ENCODE measurements around the gene GMEB1.
"Not testable (repeated sequence)": the region's sequence is repeated elsewhere in the genome, so short reads cannot be mapped to it uniquely, and the experiment has no call there.

The GMEB1 gene

DNA sequence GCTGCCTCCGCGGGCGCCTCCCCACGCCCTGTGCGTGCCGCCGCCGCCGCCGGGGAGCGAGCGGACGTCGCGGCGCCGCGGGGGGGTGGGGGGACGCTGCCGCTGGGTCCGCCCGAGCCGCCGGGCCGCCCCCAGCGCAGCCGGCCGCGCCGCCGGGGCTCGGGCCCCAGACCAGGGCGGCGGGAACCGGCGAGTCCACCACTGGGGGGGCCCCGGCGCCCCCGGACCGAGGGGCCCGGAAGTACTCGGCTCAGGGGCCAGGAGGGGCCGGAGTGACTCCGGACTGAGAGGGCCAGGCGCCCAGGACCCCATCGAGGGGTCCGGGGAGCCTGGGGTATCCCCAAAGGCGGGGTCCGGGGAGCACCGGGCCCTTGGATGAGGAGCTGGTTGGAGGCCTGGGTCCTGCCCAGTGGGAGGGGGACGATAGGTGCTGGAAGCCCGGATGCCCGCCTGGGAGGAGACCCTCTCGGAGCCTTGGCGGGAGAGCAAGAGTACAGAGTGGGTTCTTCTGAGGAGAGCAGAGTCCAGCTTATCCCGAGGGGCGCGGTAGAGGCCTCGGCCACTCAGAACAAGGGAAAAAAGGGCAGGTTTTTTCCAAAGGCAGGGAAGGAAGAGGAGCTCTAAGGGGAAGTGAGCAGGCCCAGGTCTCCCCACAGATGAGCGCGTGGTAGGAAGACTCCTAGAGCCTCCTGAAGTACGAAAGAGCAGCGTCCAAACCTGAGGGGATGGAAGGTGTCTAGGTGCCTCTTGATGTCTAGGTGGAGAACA lies 556 bp downstream of the GMEB1 start:
- intact Hi-C loops (cut with DNase I; ENCODE audit: low total_unique reads): no loop called here
- Histone ChIP-seq H3K36me3 (no peaks in the 10 kb centered on the region), H3K27ac (peak overlapping the region; percentile 100), H3K27me3 (no peaks in the 10 kb centered on the region), H3K4me1 (peaks cover 0 to 25% (median 7%) of the 10 kb centered on the region in 4 donors), H3K9me3 (no peaks in the 10 kb centered on the region), H3K4me3 (peak overlapping the region; percentile 100)
- TF ChIP-seq, protein P1, sequence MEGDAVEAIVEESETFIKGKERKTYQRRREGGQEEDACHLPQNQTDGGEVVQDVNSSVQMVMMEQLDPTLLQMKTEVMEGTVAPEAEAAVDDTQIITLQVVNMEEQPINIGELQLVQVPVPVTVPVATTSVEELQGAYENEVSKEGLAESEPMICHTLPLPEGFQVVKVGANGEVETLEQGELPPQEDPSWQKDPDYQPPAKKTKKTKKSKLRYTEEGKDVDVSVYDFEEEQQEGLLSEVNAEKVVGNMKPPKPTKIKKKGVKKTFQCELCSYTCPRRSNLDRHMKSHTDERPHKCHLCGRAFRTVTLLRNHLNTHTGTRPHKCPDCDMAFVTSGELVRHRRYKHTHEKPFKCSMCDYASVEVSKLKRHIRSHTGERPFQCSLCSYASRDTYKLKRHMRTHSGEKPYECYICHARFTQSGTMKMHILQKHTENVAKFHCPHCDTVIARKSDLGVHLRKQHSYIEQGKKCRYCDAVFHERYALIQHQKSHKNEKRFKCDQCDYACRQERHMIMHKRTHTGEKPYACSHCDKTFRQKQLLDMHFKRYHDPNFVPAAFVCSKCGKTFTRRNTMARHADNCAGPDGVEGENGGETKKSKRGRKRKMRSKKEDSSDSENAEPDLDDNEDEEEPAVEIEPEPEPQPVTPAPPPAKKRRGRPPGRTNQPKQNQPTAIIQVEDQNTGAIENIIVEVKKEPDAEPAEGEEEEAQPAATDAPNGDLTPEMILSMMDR (IDR thresholded peaks at IDR 0.05): no peak
- DNase-seq: peak; percentile 29 to 74

DNA sequence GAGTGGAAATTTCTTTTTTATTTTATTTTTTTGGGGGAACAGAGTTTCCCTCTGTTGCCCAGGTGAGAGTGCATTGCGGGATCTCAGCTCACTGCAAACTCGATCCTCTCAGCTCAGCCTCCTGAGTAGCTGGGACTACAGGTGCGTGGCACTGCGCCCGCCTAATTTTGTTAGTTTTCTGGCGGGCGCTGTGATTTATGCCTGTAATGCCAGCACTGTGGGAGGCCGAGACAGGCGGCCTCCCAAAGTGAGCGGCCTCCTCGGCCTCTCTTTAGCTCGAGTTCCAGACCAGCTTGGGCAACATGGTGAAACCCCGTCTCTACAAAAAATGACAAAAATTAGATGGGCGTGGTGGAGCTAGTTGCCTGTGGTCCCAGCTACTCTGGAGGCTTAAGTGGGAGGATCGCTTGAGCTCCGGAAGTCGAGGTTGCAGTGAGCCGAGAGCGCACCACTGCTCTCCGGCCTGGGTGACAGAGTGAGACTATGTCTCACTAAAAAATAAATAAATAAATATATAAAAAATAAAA lies 2.7 kb downstream of the GMEB1 start:
- no peak for DNase-seq
- Histone ChIP-seq H3K27ac (no peak overlapping the region), H3K4me3 (no peak overlapping the region), H3K9me3 (no peaks in the 10 kb centered on the region), H3K4me1 (peaks cover 0 to 25% (median 7%) of the 10 kb centered on the region in 4 donors), H3K36me3 (no peaks in the 10 kb centered on the region), H3K27me3 (no peaks in the 10 kb centered on the region)
- intact Hi-C loops (cut with DNase I; ENCODE audit: low total_unique reads): no loop called here
- TF ChIP-seq, protein P1 (IDR thresholded peaks at IDR 0.05): no peak

DNA sequence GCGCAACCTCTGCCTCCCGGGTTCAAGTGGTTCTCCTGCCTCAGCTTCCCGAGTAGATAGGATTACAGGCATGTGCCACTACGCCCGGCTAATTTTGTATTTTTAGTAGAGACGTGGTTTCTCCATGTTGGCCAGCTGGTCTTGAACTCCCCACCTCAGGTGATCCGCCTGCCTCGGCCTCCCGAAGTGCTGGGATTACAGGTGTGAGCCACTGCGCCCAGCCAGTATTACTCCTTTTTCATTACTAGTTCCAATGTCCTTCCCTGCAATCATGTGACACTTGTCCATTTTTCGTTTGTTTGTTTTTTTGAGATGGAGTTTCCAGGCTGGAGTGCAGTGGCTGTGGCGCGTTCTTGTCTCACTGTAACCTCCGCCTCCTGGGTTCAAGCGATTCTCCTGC lies 4.4 kb downstream of the GMEB1 start:
- H3K27ac ChIP-seq: not testable (repeated sequence)

DNA sequence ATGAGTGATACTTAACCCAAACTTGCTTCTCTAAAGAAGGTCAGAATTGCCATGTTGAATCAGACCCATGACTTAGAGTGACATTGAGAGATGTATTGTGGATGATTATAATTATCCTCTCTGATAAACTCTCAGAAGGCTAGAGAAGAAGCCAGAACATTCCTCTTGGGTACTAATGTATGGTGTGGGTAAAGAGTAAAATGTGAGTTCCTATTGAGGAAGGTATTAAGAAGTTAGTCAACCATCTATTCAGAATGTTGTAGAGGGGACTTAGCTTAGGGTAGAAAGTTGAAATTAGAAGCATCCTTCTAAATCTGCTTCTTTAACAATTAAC lies 7.3 kb downstream of the GMEB1 start:
- TF ChIP-seq, protein P1 (IDR thresholded peaks at IDR 0.05): no peak
- Histone ChIP-seq H3K9me3 (no peaks in the 10 kb centered on the region), H3K27ac (no peak overlapping the region), H3K4me3 (no peak overlapping the region), H3K36me3 (peaks cover 0 to 3% (median under 1%) of the 10 kb centered on the region in 3 donors), H3K27me3 (no peaks in the 10 kb centered on the region), H3K4me1 (no peaks in the 10 kb centered on the region)
- DNase-seq: no peak
- intact Hi-C loops (cut with DNase I; ENCODE audit: low total_unique reads): no loop called here

More for the DNA sequence above, 4.4 kb downstream of the GMEB1 start:
- H3K4me3 ChIP-seq; H3K9me3 ChIP-seq; H3K27me3 ChIP-seq; intact Hi-C loops (cut with DNase I; ENCODE audit: low total_unique reads); DNase-seq; H3K36me3 ChIP-seq: not testable (repeated sequence)
- H3K4me1 ChIP-seq: peaks cover 0 to 17% (median 3%) of the 10 kb centered on the region in 4 donors

DNA sequence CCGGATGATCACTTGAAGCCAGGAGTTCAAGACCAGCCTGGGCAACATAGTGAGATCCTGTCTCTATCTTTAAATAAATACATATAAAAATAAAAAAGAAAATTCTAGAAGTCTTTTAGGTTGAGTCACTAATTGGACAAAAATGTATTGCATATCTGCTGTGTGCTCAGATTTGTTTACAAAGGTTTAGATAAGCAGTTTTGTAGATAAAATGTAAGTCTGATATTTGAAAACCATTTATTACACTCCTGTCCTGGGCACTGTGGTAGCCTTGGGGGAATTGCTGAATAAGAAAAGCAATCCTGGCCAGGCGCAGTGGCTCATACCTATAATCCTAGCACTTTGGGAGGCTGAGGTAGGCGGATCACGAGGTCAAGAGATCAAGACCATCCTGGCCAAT lies 11.6 kb downstream of the GMEB1 start:
- H3K9me3 ChIP-seq: no peaks in the 10 kb centered on the region
- TF ChIP-seq, protein P1 (IDR thresholded peaks at IDR 0.05): no peak
- peaks cover 6 to 38% (median 20%) of the 10 kb centered on the region in 3 donors for H3K36me3 ChIP-seq
- H3K4me3 ChIP-seq: no peak overlapping the region
- no peak overlapping the region for H3K27ac ChIP-seq
- intact Hi-C loops (cut with DNase I; ENCODE audit: low total_unique reads): no loop called here
- no peaks in the 10 kb centered on the region for H3K4me1 ChIP-seq
- no peak for DNase-seq
- H3K27me3 ChIP-seq: no peaks in the 10 kb centered on the region

DNA sequence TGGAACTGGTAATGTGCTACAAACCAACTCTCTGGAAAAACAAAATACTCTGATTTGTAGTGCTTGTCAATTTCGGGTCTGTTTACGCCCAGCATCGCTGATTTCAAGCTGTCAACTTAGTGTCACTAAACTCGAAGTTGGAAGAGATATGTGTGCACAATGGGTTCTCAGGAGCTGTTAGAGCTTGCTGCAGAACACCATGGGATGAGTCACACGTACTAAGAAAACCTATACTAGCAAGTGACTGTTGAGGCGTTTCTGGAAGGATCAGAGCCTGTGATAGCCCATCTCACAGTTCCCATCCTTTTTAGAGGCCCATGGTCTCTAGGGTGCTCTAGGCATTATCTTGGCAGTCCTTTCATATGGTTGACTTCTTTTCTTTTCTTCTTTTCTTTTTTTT lies 14.3 kb downstream of the GMEB1 start:
- H3K27me3 ChIP-seq: no peaks in the 10 kb centered on the region
- H3K9me3 ChIP-seq: no peaks in the 10 kb centered on the region
- intact Hi-C loops (cut with DNase I; ENCODE audit: low total_unique reads): no loop called here
- TF ChIP-seq, protein P1 (IDR thresholded peaks at IDR 0.05): no peak
- DNase-seq: no peak
- H3K36me3 ChIP-seq: peaks cover 13 to 50% (median 31%) of the 10 kb centered on the region in 3 donors
- no peaks in the 10 kb centered on the region for H3K4me1 ChIP-seq
- H3K27ac ChIP-seq: no peak overlapping the region
- no peak overlapping the region for H3K4me3 ChIP-seq
